ENCODE results near the gene HSD3B7.
A peak's percentile ranks its signal among the peaks of the same experiment; 100 is the strongest.

HSD3B7 gene

GRCh38 chr16:30992931-30993816 is 8.2 kb downstream of the HSD3B7 start:
- Mint-ChIP-seq H3K4me3 (no peak overlapping the region), H3K27ac (no peak overlapping the region), H3K9me3 (no peaks in the 10 kb centered on the region), H3K27me3 (no peaks in the 10 kb centered on the region), H3K36me3 (ENCODE audit: insufficient read depth) (peaks cover 8% of the 10 kb centered on the region), H3K4me1 (ENCODE audit: low read depth in 2 of 2) (peaks cover 4 to 7% of the 10 kb centered on the region in 2 donors)
- DNase-seq (no peak), ATAC-seq (replicated peaks) (no peak)

DNA sequence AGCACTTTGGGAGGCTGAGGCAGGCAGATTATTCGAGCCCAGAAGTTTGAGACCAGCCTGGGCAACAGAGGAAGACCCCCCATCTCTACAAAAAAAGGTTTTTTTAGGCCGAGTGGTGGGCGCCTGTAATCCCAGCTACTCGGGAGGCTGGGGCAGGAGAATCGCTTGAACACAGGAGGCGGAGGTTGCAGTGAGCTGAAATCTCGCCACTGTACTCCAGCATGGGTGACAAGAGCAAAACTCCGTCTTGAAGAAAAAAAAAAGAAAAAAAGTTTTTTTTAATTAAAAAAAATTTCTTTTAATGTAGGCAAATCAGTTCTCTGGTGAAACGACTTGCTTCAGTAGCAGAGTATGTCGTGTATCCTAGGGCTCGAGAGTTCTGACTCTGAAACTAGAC is 10.9 kb downstream of the HSD3B7 start:
- no peaks in the 10 kb centered on the region for H3K27me3 Mint-ChIP-seq
- DNase-seq (no peak), ATAC-seq (replicated peaks) (no peak)
- peaks cover 8% of the 10 kb centered on the region for H3K36me3 Mint-ChIP-seq (ENCODE audit: insufficient read depth)
- no peaks in the 10 kb centered on the region for H3K9me3 Mint-ChIP-seq
- peak overlapping the region; percentile 77 to 81 for H3K4me3 Mint-ChIP-seq
- H3K27ac Mint-ChIP-seq = no peak overlapping the region
- H3K4me1 Mint-ChIP-seq (ENCODE audit: low read depth in 2 of 2) = peaks cover 4 to 7% of the 10 kb centered on the region in 2 donors

DNA sequence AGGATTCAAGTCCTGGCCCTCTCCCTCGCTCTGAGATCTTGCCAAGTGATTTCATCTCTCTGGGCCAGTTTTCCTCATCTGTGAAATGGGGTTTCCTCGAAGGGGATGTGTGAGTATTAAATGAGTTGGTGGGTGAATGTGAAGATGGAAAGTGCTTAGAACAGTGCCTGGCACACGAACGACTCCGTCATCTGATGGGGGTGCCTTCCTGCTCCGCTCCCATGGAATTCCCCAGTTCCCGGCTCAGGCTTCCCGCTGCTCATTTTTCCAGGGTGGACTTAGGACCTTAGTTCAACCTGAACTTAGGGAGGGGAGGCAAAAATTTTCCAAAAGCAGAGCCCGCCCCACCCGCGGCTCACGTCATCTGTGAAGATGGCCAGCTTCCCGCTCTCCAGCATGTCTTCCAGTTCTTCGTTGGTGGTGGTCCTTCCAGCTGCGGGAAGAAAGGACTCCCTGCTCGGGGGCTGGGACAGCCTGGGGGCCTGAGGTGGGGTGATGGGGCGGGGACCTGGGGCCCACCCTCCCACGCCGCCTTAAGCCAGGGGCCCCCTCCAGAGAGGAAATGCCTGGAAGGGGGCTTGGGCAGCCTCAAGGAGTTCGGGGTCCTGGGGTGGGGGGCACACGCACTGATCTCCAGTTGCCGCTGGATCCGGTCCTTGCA is 11.4 kb downstream of the HSD3B7 start:
- ATAC-seq (replicated peaks) (no peak), DNase-seq (no peak)
- Mint-ChIP-seq H3K4me1 (ENCODE audit: low read depth in 2 of 2) (peaks cover 4 to 7% of the 10 kb centered on the region in 2 donors), H3K4me3 (peak overlapping the region; percentile 77 to 81), H3K27ac (peak overlapping the region; percentile 15 to 75), H3K27me3 (no peaks in the 10 kb centered on the region), H3K36me3 (ENCODE audit: insufficient read depth) (peaks cover 4% of the 10 kb centered on the region), H3K9me3 (no peaks in the 10 kb centered on the region)

DNA sequence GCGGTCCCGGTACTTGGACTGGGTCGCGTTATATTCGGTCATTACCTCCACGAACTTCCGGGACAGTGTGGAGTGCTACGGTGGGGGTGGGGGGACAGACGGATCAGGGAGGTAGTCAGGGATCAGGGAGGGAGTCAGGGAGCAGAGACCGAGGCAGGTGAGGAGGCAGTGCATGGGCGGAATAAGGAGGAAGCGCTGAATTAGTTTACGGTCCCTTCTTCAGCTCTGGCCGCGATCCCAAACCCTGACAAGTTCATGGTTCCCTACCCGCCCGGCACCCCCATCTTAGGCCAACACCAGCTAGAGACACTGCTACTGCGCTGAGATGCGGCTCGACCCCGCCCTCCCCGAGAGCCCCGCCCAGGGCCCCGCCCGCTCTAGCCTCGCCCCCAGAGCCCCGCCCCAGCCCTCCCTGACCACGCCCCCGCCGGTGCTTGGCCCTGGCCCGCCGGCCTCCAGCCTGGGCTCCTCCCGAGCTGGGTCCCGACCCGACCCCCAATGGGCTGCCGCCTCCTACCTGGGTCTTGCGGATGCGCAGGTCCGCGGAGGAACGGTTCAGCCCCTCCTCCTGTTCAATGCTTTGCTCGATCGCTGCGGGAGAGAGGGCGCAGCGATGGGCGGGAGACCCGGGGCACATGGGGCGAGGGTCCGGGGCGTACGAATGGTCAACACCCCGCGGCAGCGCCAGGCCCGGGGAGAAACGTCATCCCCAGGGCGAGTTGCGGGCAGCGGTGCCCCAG is 12.1 kb downstream of the HSD3B7 start:
- H3K36me3 Mint-ChIP-seq (ENCODE audit: insufficient read depth) = peaks cover 4% of the 10 kb centered on the region
- peak overlapping the region; percentile 77 to 81 for H3K4me3 Mint-ChIP-seq
- peak overlapping the region; percentile 15 to 75 for H3K27ac Mint-ChIP-seq
- no peaks in the 10 kb centered on the region for H3K9me3 Mint-ChIP-seq
- DNase-seq (peak; percentile 54 to 60 (median 60)), ATAC-seq (replicated peaks) (peak; percentile 98)
- no peaks in the 10 kb centered on the region for H3K27me3 Mint-ChIP-seq
- H3K4me1 Mint-ChIP-seq (ENCODE audit: low read depth in 2 of 2) = peaks cover 4 to 7% of the 10 kb centered on the region in 2 donors

GRCh38 chr16:30997725-30998711 is 13.0 kb downstream of the HSD3B7 start:
- Mint-ChIP-seq H3K27me3 (no peaks in the 10 kb centered on the region), H3K4me3 (peak overlapping the region; percentile 77 to 81), H3K27ac (peak overlapping the region in 1 of 2 donors; percentile 15), H3K9me3 (no peaks in the 10 kb centered on the region), H3K36me3 (ENCODE audit: insufficient read depth) (peaks cover 4% of the 10 kb centered on the region), H3K4me1 (ENCODE audit: low read depth in 2 of 2) (peaks cover 4 to 7% of the 10 kb centered on the region in 2 donors)
- DNase-seq (no peak), ATAC-seq (replicated peaks) (no peak)

- Mint-ChIP-seq H3K4me3 (no peak overlapping the region), H3K36me3 (ENCODE audit: insufficient read depth) (peaks cover 4% of the 10 kb centered on the region), H3K4me1 (ENCODE audit: low read depth in 2 of 2) (peaks cover 4 to 7% of the 10 kb centered on the region in 2 donors), H3K27me3 (no peaks in the 10 kb centered on the region), H3K27ac (no peak overlapping the region), H3K9me3 (no peaks in the 10 kb centered on the region)
- DNase-seq (no peak), ATAC-seq (replicated peaks) (no peak)
Observed at GRCh38 chr16:30998852-30999761, 14.1 kb downstream of the HSD3B7 start.

DNA sequence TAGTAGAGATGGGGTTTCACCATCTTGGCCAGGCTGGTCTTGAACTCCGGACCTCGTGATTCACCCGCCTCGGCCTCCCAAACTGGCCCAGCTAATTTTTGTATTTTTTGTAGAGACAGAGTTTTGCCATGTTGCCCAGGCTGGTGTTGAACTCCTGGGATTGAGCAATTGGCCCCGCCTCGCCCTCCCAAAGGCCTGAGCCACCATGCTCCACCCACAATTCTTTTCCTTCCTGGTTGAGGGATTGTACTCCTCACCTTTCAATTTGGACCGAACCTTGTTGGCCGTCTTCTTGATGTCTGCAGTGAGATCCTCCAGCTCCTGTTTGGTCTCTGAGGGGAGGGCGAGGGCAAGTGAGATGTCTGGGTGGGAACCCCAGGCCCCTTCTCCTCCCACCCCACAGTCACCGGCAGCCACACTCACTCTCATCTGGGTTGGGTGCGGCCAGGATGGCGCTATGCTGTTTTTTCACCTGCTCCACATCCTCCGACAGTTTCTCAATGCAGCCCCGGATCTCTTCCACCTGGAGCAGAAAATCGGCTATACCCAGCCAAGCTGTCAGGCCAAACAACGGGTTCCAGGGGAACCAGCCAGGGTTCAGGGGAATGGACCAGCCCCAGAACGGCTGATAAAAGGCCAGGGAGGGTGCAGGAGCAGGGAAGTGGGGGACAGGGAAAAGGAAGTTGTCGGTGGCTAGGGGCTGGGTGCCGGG is 15.8 kb downstream of the HSD3B7 start:
- DNase-seq = no peak
- H3K27me3 Mint-ChIP-seq = peaks cover 0 to 2% of the 10 kb centered on the region in 2 donors
- H3K4me3 Mint-ChIP-seq = no peak overlapping the region
- ATAC-seq (replicated peaks) = no peak
- H3K36me3 Mint-ChIP-seq (ENCODE audit: insufficient read depth) = no peaks in the 10 kb centered on the region
- no peak overlapping the region for H3K27ac Mint-ChIP-seq
- peaks cover 4 to 7% of the 10 kb centered on the region in 2 donors for H3K4me1 Mint-ChIP-seq (ENCODE audit: low read depth in 2 of 2)
- H3K9me3 Mint-ChIP-seq = no peaks in the 10 kb centered on the region

DNA sequence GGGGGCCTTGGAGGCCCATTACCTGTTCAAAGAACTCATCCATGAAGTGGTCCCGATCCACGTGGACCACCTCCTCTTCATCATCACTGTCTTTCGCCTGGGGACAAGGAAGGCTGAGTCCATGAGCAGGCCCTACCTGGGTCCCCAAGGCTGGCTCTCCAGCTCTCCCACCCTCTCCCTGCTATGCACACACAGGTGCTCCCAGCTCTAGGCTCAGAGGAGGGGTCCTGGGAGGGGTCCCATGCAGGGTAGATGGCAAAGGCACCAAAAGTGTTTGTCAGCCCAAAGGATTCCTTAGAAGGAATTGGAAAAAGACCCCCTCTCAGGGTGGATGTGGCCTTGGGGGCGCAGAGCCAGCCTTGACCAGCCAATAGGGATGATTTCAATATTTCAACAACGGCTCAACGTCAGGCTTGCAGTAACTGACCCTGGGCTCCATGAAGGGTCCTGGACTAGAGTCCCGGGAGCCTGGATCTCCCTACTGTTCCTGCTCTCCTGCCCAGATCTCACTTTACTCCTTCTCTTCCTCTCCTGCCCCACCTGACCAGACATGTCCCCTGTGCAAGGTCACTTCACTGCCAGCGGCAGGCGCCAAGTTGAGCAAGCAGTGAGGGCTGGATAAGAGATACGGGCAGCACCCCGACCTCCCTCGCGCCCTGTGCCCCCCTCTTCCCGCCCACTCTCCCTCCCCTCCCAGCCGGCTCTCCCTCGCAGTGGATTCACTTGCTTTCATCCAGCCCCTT is 16.7 kb downstream of the HSD3B7 start:
- Mint-ChIP-seq H3K27me3 (peaks cover 0 to 10% of the 10 kb centered on the region in 2 donors), H3K4me1 (ENCODE audit: low read depth in 2 of 2) (peaks cover 0 to 5% of the 10 kb centered on the region in 2 donors), H3K27ac (peak overlapping the region in 1 of 2 donors; percentile 36), H3K9me3 (no peaks in the 10 kb centered on the region), H3K4me3 (no peak overlapping the region), H3K36me3 (ENCODE audit: insufficient read depth) (no peaks in the 10 kb centered on the region)
- ATAC-seq (replicated peaks) (no peak), DNase-seq (no peak)

GRCh38 chr16:31002250-31002700 is 17.3 kb downstream of the HSD3B7 start:
- H3K4me1 Mint-ChIP-seq (ENCODE audit: low read depth in 2 of 2) = peaks cover 0 to 2% of the 10 kb centered on the region in 2 donors
- H3K9me3 Mint-ChIP-seq = no peaks in the 10 kb centered on the region
- H3K27me3 Mint-ChIP-seq = peaks cover 0 to 12% of the 10 kb centered on the region in 2 donors
- H3K27ac Mint-ChIP-seq = peak overlapping the region in 1 of 2 donors; percentile 36
- DNase-seq (no peak), ATAC-seq (replicated peaks) (no peak)
- no peaks in the 10 kb centered on the region for H3K36me3 Mint-ChIP-seq (ENCODE audit: insufficient read depth)
- H3K4me3 Mint-ChIP-seq = no peak overlapping the region

DNA sequence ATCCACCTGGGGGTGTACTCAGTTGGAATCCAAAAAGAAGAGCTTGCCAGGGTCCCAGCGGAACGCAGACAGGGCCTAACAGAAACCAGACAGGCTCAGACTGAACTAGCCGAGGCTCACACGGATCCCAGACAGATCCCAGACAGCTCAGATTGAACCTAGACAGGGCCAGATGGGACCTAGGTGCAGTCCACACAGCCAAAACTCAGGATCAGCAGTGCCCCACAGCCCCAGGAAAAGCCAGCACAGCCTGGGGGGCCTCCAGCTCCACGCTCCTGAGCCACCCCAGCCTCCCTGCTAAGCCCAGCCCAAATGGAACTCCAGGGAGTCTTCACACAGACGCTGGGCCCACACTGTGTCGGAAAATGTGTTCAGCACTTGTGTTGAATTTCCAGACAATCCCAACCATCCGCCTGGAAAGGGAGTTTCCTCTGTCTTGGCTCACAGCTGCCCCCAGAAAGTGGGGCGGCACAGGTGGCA is 17.9 kb downstream of the HSD3B7 start:
- no peak for ATAC-seq (replicated peaks)
- no peak overlapping the region for H3K4me3 Mint-ChIP-seq
- no peaks in the 10 kb centered on the region for H3K36me3 Mint-ChIP-seq (ENCODE audit: insufficient read depth)
- peaks cover 0 to 2% of the 10 kb centered on the region in 2 donors for H3K4me1 Mint-ChIP-seq (ENCODE audit: low read depth in 2 of 2)
- no peaks in the 10 kb centered on the region for H3K9me3 Mint-ChIP-seq
- no peak for DNase-seq
- H3K27ac Mint-ChIP-seq = peak overlapping the region in 1 of 2 donors; percentile 47
- peaks cover 0 to 12% of the 10 kb centered on the region in 2 donors for H3K27me3 Mint-ChIP-seq

- no peaks in the 10 kb centered on the region for H3K36me3 Mint-ChIP-seq (ENCODE audit: insufficient read depth)
- no peak overlapping the region for H3K4me3 Mint-ChIP-seq
- H3K4me1 Mint-ChIP-seq (ENCODE audit: low read depth in 2 of 2) = peaks cover 0 to 2% of the 10 kb centered on the region in 2 donors
- peak overlapping the region; percentile 44 to 47 for H3K27ac Mint-ChIP-seq
- no peak for DNase-seq
- H3K27me3 Mint-ChIP-seq = peaks cover 0 to 20% of the 10 kb centered on the region in 2 donors
- no peaks in the 10 kb centered on the region for H3K9me3 Mint-ChIP-seq
- ATAC-seq (replicated peaks) = no peak
Observed at GRCh38 chr16:31003744-31004143, 18.7 kb downstream of the HSD3B7 start.

Data from effector memory CD8-positive, alpha-beta T cell (primary cell).